ENCODE data around the gene LGALS8. TPM values are rescaled to one million over a fixed set of nuclear protein-coding genes. Genes with fewer than 3 reads are reported as not detected.

Gene LGALS8
- total RNA-seq = 37.7 and 61.1 TPM in 2 replicates

DNA sequence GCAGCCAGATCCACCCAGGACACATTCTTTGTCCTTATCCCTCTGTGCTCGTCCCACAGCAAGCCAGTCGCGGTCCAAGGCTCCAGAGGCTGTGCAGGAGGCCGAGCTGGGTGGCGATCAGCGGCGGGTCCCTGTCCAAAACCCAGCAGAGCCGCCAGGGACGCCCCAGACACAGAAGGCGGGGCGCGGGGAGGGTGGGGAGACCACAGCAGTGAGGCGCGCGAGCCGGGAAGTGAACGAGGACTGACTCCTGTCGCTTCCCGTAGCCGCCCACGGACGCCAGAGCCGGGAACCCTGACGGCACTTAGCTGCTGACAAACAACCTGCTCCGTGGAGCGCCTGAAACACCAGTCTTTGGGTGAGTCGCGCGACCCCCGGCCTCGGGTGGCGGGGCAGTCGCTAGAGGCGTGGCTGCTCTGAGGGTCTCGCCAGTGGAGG lies at the start of gene LGALS8:
Gene LGALS8 (plus strand): TSS at position 279 of the 438 bp plus-strand sequence. CDS start 2,089 bp downstream, outside the sequence.

Other genes with a start within 250 kb of the LGALS8 start
- gene ERO1B, start 242.0 kb upstream of the LGALS8 start, total RNA-seq = 3.1 and 3.4 TPM in 2 replicates
- gene EDARADD, start 129.7 kb upstream of the LGALS8 start, total RNA-seq = 2.7 and 18.7 TPM in 2 replicates
- gene HEATR1, start 80.5 kb downstream of the LGALS8 start, total RNA-seq = 19.6 and 47.1 TPM in 2 replicates
- 0.11 and 2.4 TPM in 2 replicates for gene ACTN2, start 162.5 kb downstream of the LGALS8 start, total RNA-seq

Data from placental epithelial cell (primary cell).